ENCODE results near the gene DPY19L2.
"Not testable (repeated sequence)": the region's sequence is repeated elsewhere in the genome, so short reads cannot be mapped to it uniquely, and the experiment has no call there.

DNA sequence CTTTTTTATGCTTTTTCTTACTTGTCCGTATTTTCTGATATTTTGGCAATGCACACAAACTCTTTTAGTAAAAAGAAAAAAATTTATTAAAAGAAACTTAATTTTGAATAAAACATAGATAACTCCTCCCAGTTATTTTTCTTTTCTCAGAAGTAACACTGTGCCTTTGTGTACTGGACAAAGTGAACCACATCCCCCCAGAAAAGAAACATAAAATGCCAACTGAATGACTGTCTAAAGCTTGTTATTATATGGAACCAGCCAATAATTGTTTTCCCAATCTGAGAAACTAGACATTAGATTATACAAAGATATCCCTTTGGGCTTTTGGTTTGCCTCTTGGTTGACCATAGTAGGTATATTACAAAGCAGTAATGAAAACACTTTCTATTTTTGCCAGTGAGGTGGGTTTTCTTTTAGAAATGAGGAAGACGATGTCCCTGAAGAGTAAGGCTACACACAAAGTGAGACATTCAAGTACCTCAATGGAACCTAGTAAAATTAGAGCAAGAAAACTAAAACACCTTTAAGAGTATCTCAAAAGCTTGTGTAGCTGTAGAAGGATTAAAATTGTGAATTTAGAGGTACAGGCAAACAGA lies 44.2 kb upstream of the DPY19L2 start:
- TF ChIP-seq EZH2 (IDR thresholded peaks at IDR 0.05; ENCODE audit: insufficient read depth, poor library complexity, severe bottlenecking); EZH2phosphoT487 (IDR thresholded peaks at IDR 0.05; ENCODE audit: insufficient read depth, low read depth): not testable (repeated sequence)

All from GM23248 (cell line).